ENCODE results near the gene PGM2L1.

PGM2L1 gene

DNA sequence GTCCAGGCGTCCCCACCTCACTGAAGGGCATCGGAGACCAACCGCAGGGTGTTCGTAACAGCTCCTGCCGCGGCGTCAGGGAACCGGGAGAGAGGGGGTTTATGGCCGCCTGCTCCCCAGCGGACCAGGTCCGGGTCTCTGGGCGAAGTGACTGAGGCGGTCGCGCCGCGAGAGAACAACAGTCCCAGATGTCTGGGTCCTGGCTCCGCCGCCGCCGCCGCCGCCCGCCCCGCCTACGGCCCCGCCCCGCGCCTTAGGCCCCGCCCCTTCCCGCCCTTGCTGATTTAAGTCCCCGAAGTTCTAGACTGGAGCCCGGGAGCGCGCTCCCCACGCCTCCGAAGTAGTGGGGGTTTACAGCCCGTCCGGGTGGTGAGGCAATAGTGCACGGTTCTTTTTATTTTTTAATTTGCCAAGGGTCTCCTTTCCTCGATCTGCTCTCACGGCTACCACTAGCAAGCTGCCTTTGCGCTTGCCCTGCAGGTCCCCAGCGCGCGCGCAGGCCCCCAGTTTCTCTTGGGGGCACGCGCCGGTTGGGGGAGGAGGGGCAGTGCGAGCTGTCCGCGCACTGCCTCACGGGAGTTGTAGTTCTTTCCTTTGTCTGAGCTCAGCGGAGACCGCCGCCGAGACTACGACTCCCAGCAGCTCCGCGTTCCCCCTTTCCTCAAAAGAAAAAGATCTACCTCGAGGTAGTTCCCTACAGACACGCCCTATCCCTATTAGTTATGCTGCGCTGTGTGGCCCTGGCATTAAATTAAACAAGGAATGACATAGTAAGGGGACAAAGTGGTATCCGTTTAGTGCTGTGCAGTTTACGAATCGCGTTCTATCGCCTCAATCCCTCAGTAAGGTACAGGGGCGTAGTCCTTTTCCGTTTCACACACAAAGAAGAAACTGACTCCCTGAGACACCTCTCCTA, at the start of gene PGM2L1:
TSS of gene PGM2L1 (minus strand) at position 190 of the 916 bp plus-strand sequence. CDS start 272 bp downstream, outside the sequence.
- ATAC-seq: peak; percentile 93
- TF ChIP-seq, protein P1, sequence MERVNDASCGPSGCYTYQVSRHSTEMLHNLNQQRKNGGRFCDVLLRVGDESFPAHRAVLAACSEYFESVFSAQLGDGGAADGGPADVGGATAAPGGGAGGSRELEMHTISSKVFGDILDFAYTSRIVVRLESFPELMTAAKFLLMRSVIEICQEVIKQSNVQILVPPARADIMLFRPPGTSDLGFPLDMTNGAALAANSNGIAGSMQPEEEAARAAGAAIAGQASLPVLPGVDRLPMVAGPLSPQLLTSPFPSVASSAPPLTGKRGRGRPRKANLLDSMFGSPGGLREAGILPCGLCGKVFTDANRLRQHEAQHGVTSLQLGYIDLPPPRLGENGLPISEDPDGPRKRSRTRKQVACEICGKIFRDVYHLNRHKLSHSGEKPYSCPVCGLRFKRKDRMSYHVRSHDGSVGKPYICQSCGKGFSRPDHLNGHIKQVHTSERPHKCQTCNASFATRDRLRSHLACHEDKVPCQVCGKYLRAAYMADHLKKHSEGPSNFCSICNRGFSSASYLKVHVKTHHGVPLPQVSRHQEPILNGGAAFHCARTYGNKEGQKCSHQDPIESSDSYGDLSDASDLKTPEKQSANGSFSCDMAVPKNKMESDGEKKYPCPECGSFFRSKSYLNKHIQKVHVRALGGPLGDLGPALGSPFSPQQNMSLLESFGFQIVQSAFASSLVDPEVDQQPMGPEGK (CRISPR knock-in tag; IDR thresholded peaks at IDR 0.05; ENCODE audit: borderline replicate concordance): peak; percentile 92; the same call in 1 of the 2 replicates
- no peak for TF ChIP-seq ZNF70 (CRISPR knock-in tag; IDR thresholded peaks at IDR 0.05)
- TF ChIP-seq ZNF8 (CRISPR knock-in tag; IDR thresholded peaks at IDR 0.05): no peak

GRCh38 chr11:74447720-74448119, 49.5 kb upstream of the PGM2L1 start:
- no peak for ATAC-seq
- TF ChIP-seq ISL1 (CRISPR knock-in tag; IDR thresholded peaks at IDR 0.05) (peak; percentile 56; the same call in 1 of the 2 replicates), BACH2 (CRISPR knock-in tag; IDR thresholded peaks at IDR 0.05; ENCODE audit: borderline replicate concordance) (no peak)

GRCh38 chr11:74446532-74446938, 48.3 kb upstream of the PGM2L1 start:
- TF ChIP-seq, protein P2, sequence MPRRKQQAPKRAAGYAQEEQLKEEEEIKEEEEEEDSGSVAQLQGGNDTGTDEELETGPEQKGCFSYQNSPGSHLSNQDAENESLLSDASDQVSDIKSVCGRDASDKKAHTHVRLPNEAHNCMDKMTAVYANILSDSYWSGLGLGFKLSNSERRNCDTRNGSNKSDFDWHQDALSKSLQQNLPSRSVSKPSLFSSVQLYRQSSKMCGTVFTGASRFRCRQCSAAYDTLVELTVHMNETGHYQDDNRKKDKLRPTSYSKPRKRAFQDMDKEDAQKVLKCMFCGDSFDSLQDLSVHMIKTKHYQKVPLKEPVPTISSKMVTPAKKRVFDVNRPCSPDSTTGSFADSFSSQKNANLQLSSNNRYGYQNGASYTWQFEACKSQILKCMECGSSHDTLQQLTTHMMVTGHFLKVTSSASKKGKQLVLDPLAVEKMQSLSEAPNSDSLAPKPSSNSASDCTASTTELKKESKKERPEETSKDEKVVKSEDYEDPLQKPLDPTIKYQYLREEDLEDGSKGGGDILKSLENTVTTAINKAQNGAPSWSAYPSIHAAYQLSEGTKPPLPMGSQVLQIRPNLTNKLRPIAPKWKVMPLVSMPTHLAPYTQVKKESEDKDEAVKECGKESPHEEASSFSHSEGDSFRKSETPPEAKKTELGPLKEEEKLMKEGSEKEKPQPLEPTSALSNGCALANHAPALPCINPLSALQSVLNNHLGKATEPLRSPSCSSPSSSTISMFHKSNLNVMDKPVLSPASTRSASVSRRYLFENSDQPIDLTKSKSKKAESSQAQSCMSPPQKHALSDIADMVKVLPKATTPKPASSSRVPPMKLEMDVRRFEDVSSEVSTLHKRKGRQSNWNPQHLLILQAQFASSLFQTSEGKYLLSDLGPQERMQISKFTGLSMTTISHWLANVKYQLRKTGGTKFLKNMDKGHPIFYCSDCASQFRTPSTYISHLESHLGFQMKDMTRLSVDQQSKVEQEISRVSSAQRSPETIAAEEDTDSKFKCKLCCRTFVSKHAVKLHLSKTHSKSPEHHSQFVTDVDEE (CRISPR knock-in tag; IDR thresholded peaks at IDR 0.05): 0 out of 2 replicates have a peak, but pooled peaks have one; percentile 25
- TF ChIP-seq, protein P1 (CRISPR knock-in tag; IDR thresholded peaks at IDR 0.05; ENCODE audit: borderline replicate concordance): no peak
- TF ChIP-seq ARNTL (CRISPR knock-in tag; IDR thresholded peaks at IDR 0.05; ENCODE audit: borderline replicate concordance, low read depth): no peak
- peak; percentile 78 for TF ChIP-seq TCF4 (CRISPR knock-in tag; IDR thresholded peaks at IDR 0.05; ENCODE audit: borderline replicate concordance)
- ATAC-seq: peak; percentile 41; the same call in 1 of the 3 replicates

DNA sequence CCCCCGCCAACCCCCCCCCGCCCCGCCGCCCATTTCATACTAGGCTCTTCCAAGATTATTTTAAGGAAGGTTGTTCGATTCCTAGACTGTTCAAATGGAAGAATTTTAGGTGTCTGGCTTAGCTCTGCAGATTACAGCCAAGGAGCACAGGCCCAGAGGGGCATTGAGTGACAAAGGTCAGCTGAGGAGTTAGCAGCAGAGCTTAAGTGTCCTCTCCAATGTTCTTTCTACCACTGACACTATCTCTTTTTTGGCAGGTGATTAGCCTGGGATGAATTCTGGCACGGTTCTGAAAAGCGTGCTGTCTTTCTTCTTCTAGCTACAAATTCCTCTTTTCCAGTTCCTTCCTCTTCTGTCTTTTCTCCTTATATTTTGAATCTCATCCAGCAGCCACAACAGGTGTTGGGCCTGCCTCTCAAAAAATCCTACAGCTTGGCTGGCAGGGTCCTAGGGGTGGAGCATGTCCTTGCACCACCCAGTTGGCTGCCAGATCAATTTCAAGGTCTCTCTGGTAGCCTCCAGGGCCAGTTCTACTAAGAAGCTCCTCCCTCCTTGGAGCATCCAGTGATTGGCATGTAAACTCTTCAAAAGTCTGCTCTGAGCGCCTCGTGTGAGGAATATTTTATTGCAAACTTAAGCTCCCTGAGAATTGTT, 46.1 kb upstream of the PGM2L1 start:
- no peak for TF ChIP-seq RARB (CRISPR knock-in tag; IDR thresholded peaks at IDR 0.05)
- TF ChIP-seq ESRRG (CRISPR knock-in tag; IDR thresholded peaks at IDR 0.05): no peak
- ATAC-seq: no peak

GRCh38 chr11:74443071-74443864, 45.0 kb upstream of the PGM2L1 start:
- TF ChIP-seq BACH2 (CRISPR knock-in tag; IDR thresholded peaks at IDR 0.05; ENCODE audit: borderline replicate concordance): no peak
- no peak for TF ChIP-seq GLIS3 (CRISPR knock-in tag; IDR thresholded peaks at IDR 0.05)
- TF ChIP-seq TOX (CRISPR knock-in tag; IDR thresholded peaks at IDR 0.05; ENCODE audit: borderline replicate concordance): no peak
- no peak for TF ChIP-seq ZFP3 (CRISPR knock-in tag; IDR thresholded peaks at IDR 0.05)
- TF ChIP-seq TCF4 (CRISPR knock-in tag; IDR thresholded peaks at IDR 0.05; ENCODE audit: borderline replicate concordance): no peak
- ATAC-seq: peak; percentile 80

DNA sequence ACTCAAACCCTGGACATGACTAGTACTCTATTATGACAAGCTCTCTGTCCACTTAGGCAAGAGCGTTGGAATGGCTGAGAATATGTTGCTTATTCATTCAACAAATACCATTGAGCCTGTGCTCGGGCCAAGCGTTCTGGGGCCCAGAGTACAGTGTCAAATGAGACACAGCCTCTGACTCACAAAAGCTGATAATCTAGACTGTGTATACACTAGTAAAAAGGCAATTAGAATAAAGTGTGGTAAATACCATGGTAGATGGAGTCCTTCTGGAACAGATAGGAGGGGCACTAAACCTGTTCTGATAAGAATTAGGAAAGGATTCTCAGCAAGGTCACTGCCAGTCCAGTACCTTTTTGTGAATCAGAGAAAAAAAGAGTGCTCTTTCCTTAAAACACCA, 44.4 kb upstream of the PGM2L1 start:
- ATAC-seq: no peak; the same call in 2 of the 3 replicates
- TF ChIP-seq ZFP3 (CRISPR knock-in tag; IDR thresholded peaks at IDR 0.05) (no peak), CSDC2 (CRISPR knock-in tag; IDR thresholded peaks at IDR 0.05) (no peak), ESRRG (CRISPR knock-in tag; IDR thresholded peaks at IDR 0.05) (no peak), ISL1 (CRISPR knock-in tag; IDR thresholded peaks at IDR 0.05) (no peak), PPARA (CRISPR knock-in tag; IDR thresholded peaks at IDR 0.05; ENCODE audit: borderline replicate concordance) (no peak), GLIS3 (CRISPR knock-in tag; IDR thresholded peaks at IDR 0.05) (no peak), TOX (CRISPR knock-in tag; IDR thresholded peaks at IDR 0.05; ENCODE audit: borderline replicate concordance) (no peak), POU6F1 (CRISPR knock-in tag; IDR thresholded peaks at IDR 0.05; ENCODE audit: borderline replicate concordance, low read depth) (no peak), BACH2 (CRISPR knock-in tag; IDR thresholded peaks at IDR 0.05; ENCODE audit: borderline replicate concordance) (no peak), ZNF70 (CRISPR knock-in tag; IDR thresholded peaks at IDR 0.05) (no peak), ZNF8 (CRISPR knock-in tag; IDR thresholded peaks at IDR 0.05) (no peak), ARNTL (CRISPR knock-in tag; IDR thresholded peaks at IDR 0.05; ENCODE audit: borderline replicate concordance, low read depth) (no peak), ZFP30 (CRISPR knock-in tag; IDR thresholded peaks at IDR 0.05) (no peak)
- TF ChIP-seq, protein P3, sequence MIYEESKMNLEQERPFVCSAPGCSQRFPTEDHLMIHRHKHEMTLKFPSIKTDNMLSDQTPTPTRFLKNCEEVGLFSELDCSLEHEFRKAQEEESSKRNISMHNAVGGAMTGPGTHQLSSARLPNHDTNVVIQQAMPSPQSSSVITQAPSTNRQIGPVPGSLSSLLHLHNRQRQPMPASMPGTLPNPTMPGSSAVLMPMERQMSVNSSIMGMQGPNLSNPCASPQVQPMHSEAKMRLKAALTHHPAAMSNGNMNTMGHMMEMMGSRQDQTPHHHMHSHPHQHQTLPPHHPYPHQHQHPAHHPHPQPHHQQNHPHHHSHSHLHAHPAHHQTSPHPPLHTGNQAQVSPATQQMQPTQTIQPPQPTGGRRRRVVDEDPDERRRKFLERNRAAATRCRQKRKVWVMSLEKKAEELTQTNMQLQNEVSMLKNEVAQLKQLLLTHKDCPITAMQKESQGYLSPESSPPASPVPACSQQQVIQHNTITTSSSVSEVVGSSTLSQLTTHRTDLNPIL (CRISPR knock-in tag; IDR thresholded peaks at IDR 0.05; ENCODE audit: low read depth): no peak

Measured in SK-N-SH treated with all-trans-retinoic acid at 6 μM for 48 hours (cell line).